H9 (cell line): ENCODE data around the gene TM9SF1. TPM values are rescaled to one million over a fixed set of nuclear protein-coding genes. Genes with fewer than 3 reads are reported as not detected.
A peak's percentile ranks its signal among the peaks of the same experiment; 100 is the strongest.

Experiments
- DNase-seq: peaks from one replicate; pipeline ENCODE4 v3.0.0-alpha.2; 2017
- H2AFZ ChIP-seq: one replicate; pipeline ENCODE4 v1.6.1; 2013; ENCODE audit warnings: mild to moderate bottlenecking, low read length, control low read depth, moderate library complexity
- H2AK5ac ChIP-seq: 2 replicates; pipeline ENCODE4 v1.6.1; 2013; ENCODE audit warnings: low read length, control low read depth, mixed read lengths; ENCODE audit not compliant: insufficient read length
- H2BK120ac ChIP-seq: one replicate; pipeline ENCODE4 v1.6.1; 2013; ENCODE audit warnings: low read depth, mild to moderate bottlenecking, low read length, control low read depth, inconsistent platforms; ENCODE audit not compliant: poor library complexity, severe bottlenecking
- H2BK12ac ChIP-seq: 2 replicates; pipeline ENCODE4 v1.6.1; 2013; ENCODE audit warnings: low read length, control low read depth, mixed read lengths, low read depth; ENCODE audit not compliant: insufficient read length
- H2BK15ac ChIP-seq: 2 replicates; pipeline ENCODE4 v1.6.1; 2013; ENCODE audit warnings: low read depth, low read length, control low read depth
- H2BK20ac ChIP-seq: one replicate; pipeline ENCODE4 v1.6.1; 2013; ENCODE audit warnings: low read depth, mild to moderate bottlenecking, low read length, control low read depth, inconsistent platforms; ENCODE audit not compliant: poor library complexity, severe bottlenecking
- H2BK5ac ChIP-seq: 2 replicates; pipeline ENCODE4 v1.6.1; 2013; ENCODE audit warnings: low read length, control low read depth, mixed read lengths; ENCODE audit not compliant: insufficient read length
- H3K14ac ChIP-seq: 2 replicates; pipeline ENCODE4 v1.6.1; 2013; ENCODE audit warnings: low read length, control low read depth; ENCODE audit not compliant: insufficient read depth
- H3K18ac ChIP-seq: 2 replicates; pipeline ENCODE4 v1.6.1; 2013; ENCODE audit warnings: low read depth, mild to moderate bottlenecking, mixed read lengths, low read length, control low read depth; ENCODE audit not compliant: insufficient read length
- H3K23ac ChIP-seq: 2 replicates; pipeline ENCODE4 v1.6.1; 2013; ENCODE audit warnings: low read length, control low read depth, mixed read lengths, low read depth; ENCODE audit not compliant: insufficient read length
- H3K23me2 ChIP-seq: 2 replicates; pipeline ENCODE4 v1.6.1; 2013; ENCODE audit warnings: low read depth, mild to moderate bottlenecking, mixed read lengths, low read length, control low read depth; ENCODE audit not compliant: insufficient read length, poor library complexity, severe bottlenecking
- H3K27ac ChIP-seq: 2 replicates; pipeline ENCODE4 v1.5.1; 2013; ENCODE audit warnings: low read length, control low read depth, mixed read lengths, low read depth; ENCODE audit not compliant: insufficient read length
- H3K27me3 ChIP-seq: 2 replicates; pipeline ENCODE4 v1.6.1; 2013; ENCODE audit warnings: low read length, control low read depth, inconsistent platforms; ENCODE audit not compliant: insufficient read depth
- H3K4ac ChIP-seq: 2 replicates; pipeline ENCODE4 v1.6.1; 2013; ENCODE audit warnings: low read depth, mild to moderate bottlenecking, control low read depth, inconsistent platforms, low read length, moderate library complexity
- H3K4me1 ChIP-seq: 2 replicates; pipeline ENCODE4 v1.6.1; 2013; ENCODE audit warnings: low read length, control low read depth, inconsistent platforms; ENCODE audit not compliant: insufficient read depth
- H3K4me2 ChIP-seq: 2 replicates; pipeline ENCODE4 v1.6.1; 2013; ENCODE audit warnings: low read length, control low read depth, mixed read lengths; ENCODE audit not compliant: insufficient read length, insufficient read depth
- H3K56ac ChIP-seq: 2 replicates; pipeline ENCODE4 v1.6.1; 2013; ENCODE audit warnings: low read depth, mild to moderate bottlenecking, mixed read lengths, low read length, control low read depth; ENCODE audit not compliant: insufficient read length
- H3K79me1 ChIP-seq: 2 replicates; pipeline ENCODE4 v1.6.1; 2013; ENCODE audit warnings: low read depth, mild to moderate bottlenecking, moderate library complexity, low read length, control low read depth, inconsistent platforms; ENCODE audit not compliant: insufficient read depth, poor library complexity, severe bottlenecking
- H3K79me2 ChIP-seq: 2 replicates; pipeline ENCODE4 v1.6.1; 2013; ENCODE audit warnings: low read length, control low read depth, inconsistent platforms; ENCODE audit not compliant: insufficient read depth
- H3K9ac ChIP-seq: 2 replicates; pipeline ENCODE4 v1.6.1; 2013; ENCODE audit warnings: low read length, control low read depth, mixed read lengths; ENCODE audit not compliant: insufficient read length; ENCODE audit errors: extremely low read depth
- H3K9me3 ChIP-seq: one replicate; pipeline ENCODE4 v1.6.1; 2013; ENCODE audit warnings: low read depth, low read length, inconsistent platforms; ENCODE audit not compliant: control insufficient read depth
- H3T11ph ChIP-seq: one replicate; pipeline ENCODE4 v1.6.1; 2013; ENCODE audit warnings: mild to moderate bottlenecking, low read length, control low read depth, inconsistent platforms
- H4K20me1 ChIP-seq: one replicate; pipeline ENCODE4 v1.6.1; 2013; ENCODE audit not compliant: control insufficient read depth, insufficient read length, insufficient read depth
- H4K5ac ChIP-seq: 2 replicates; pipeline ENCODE4 v1.6.1; 2013; ENCODE audit warnings: low read depth, mild to moderate bottlenecking, mixed read lengths, low read length, control low read depth; ENCODE audit not compliant: insufficient read length
- H4K8ac ChIP-seq: replicated peaks from 2 replicates; pipeline ENCODE4 v1.6.1; 2013; ENCODE audit warnings: low read length, control low read depth, mixed read lengths, low read depth; ENCODE audit not compliant: insufficient read length
- H4K91ac ChIP-seq: 2 replicates; pipeline ENCODE4 v1.6.1; 2013; ENCODE audit warnings: low read depth, mild to moderate bottlenecking, moderate library complexity, mixed read lengths, low read length, control low read depth; ENCODE audit not compliant: insufficient read length
- H3K27ac Mint-ChIP-seq, 3 experiments: 2 replicates in 2 of 3; 3 replicates in 1 of 3; pipeline ENCODE4 v1.8.0; 2020 to 2021; ENCODE audit warnings: mixed read lengths in 3 of 3, mild to moderate bottlenecking in 1 of 3, moderate library complexity in 1 of 3
- H3K27me3 Mint-ChIP-seq: 2 replicates; pipeline ENCODE4 v1.8.0; 2021; ENCODE audit warnings: low read depth, mild to moderate bottlenecking, moderate library complexity, mixed read lengths
- H3K36me3 Mint-ChIP-seq, 3 experiments: 2 replicates in 2 of 3; 3 replicates in 1 of 3; pipeline ENCODE4 v1.8.0; 2020 to 2021; ENCODE audit warnings: low read depth in 3 of 3, mixed read lengths in 3 of 3; ENCODE audit not compliant: insufficient read depth in 1 of 3
- H3K4me1 Mint-ChIP-seq, 2 experiments: 2 replicates each; pipeline ENCODE4 v1.8.0; 2020; ENCODE audit warnings: mixed read lengths in 2 of 2
- H3K4me3 Mint-ChIP-seq, 2 experiments: 2 replicates in 1 of 2; 3 replicates in 1 of 2; pipeline ENCODE4 v1.8.0; 2020 to 2021; ENCODE audit warnings: mild to moderate bottlenecking in 2 of 2, mixed read lengths in 2 of 2, moderate library complexity in 1 of 2
- H3K9me3 Mint-ChIP-seq, 2 experiments: 2 replicates in 1 of 2; 3 replicates in 1 of 2; pipeline ENCODE4 v1.8.0; 2020; ENCODE audit warnings: mild to moderate bottlenecking in 2 of 2, mixed read lengths in 2 of 2, moderate library complexity in 1 of 2
- CTCF ChIP-seq: fragments of 200-600 bp; sonication (generic); conservative IDR thresholded peaks from 3 replicates; pipeline ENCODE4 v1.8.0; 2021; ENCODE audit warnings: antibody characterized with exemption, mild to moderate bottlenecking
- WGBS: extraction: QIAGEN DNeasy Blood & Tissue Kit; methylation state at CpG from one replicate; pipeline ENCODE4 v1.1.7; 2013; ENCODE audit warnings: missing lambda C conversion rate, low lambda C conversion rate, mixed read lengths; ENCODE audit not compliant: insufficient read length; ENCODE audit errors: extremely low coverage; 5-methylcytosine and 5-hydroxymethylcytosine counted together
- total RNA-seq: library from RNA; stranded (reverse); gene quantifications from 2 replicates; pipeline ENCODE4 v1.2.1, GENCODE V29; 2021

Gene TM9SF1
- total RNA-seq, 1 experiment from 2014 or later, result 31.6 TPM

DNA sequence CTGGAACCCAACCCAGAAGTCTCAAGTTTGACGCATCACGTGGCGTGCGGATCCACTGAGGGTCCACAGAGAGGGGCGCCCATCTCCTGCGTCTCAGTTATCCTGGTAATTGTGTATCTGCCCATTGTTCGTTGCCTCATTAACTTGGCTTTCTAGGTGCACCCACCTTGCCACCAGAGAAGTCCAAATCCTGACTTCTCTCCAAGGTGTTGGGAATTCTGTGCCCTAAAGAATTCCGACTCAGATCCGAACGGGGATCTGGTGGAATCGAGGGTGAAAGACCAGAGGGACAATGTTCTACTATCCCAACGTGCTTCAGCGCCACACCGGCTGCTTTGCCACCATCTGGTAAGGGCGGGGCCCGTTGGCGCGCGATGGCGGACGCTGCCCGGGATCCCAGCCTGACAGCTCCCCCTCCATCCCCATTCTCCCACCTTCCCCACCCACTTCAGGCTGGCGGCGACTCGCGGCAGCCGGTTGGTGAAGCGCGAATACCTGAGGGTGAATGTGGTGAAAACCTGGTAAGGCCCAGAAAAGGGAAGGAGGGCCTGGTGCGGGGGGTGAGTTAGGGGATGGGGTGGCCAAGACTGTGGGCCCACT, 22.9 kb downstream of the TM9SF1 start:
- Histone ChIP-seq H3K56ac (no peak overlapping the region), H3K27ac (no peak overlapping the region), H2BK15ac (no peak overlapping the region), H3K9me3 (no peaks in the 10 kb centered on the region), H3K27me3 (no peaks in the 10 kb centered on the region), H3K18ac (no peak overlapping the region), H3K4ac (no peak overlapping the region), H2BK120ac (no peak overlapping the region), H4K8ac (no peak overlapping the region), H2AFZ (no peak overlapping the region), H3K23me2 (peaks cover 10% of the 10 kb centered on the region), H3T11ph (no peak overlapping the region), H2BK20ac (no peak overlapping the region), H3K14ac (no peak overlapping the region), H3K9ac (peak overlapping the region; percentile 3), H2BK12ac (no peak overlapping the region), H3K23ac (no peak overlapping the region), H3K79me2 (no peaks in the 10 kb centered on the region), H3K79me1 (no peaks in the 10 kb centered on the region), H4K20me1 (no peaks in the 10 kb centered on the region), H4K5ac (no peak overlapping the region), H3K4me1 (no peaks in the 10 kb centered on the region), H3K4me2 (peak overlapping the region; percentile 48), H2AK5ac (no peak overlapping the region), H2BK5ac (no peak overlapping the region), H4K91ac (no peak overlapping the region)
- no CpG with 5 or more reads among the region's 30 CpGs for WGBS
- peak overlapping the region in 1 of 3 experiments; percentile 35; a peak in 1 of 7 replicates for H3K27ac Mint-ChIP-seq
- H3K4me1 Mint-ChIP-seq, result peaks cover 5 to 13% of the 10 kb centered on the region in 2 experiments; a peak in 3 of 4 replicates
- peak; percentile 39 for DNase-seq
- H3K36me3 Mint-ChIP-seq, result peaks cover 6 to 25% (median 23%) of the 10 kb centered on the region in 3 experiments; a peak in 6 of 7 replicates
- H3K27me3 Mint-ChIP-seq, result no peaks in the 10 kb centered on the region; the same call in 1 of the 2 replicates
- H3K4me3 Mint-ChIP-seq, result peak overlapping the region; percentile 75 to 80
- H3K9me3 Mint-ChIP-seq, result no peaks in the 10 kb centered on the region; a peak in 1 of 5 replicates
- TF ChIP-seq CTCF, result no peak
